Brain microvascular endothelial cell (primary cell): ENCODE data around the gene MOV10L1.
"Not testable (repeated sequence)": the region's sequence is repeated elsewhere in the genome, so short reads cannot be mapped to it uniquely, and the experiment has no call there.

Source experiments
- DNase-seq: peaks from one replicate; pipeline ENCODE4 v3.0.0-alpha.2; 2020
- H3K27ac ChIP-seq: fragments of 250-450 bp; sonication (Bioruptor Pico); 2 replicates; pipeline ENCODE4 v1.5.1; 2020; ENCODE audit warnings: mild to moderate bottlenecking, moderate library complexity
- H3K27me3 ChIP-seq: fragments of 250-450 bp; sonication (Bioruptor Pico); replicated peaks from 2 replicates; pipeline ENCODE4 v1.5.1; 2020; ENCODE audit warnings: mild to moderate bottlenecking
- H3K36me3 ChIP-seq: fragments of 250-450 bp; sonication (Bioruptor Pico); replicated peaks from 2 replicates; pipeline ENCODE4 v1.5.1; 2020; ENCODE audit warnings: mild to moderate bottlenecking
- H3K4me3 ChIP-seq: 2 replicates; pipeline ENCODE4 v1.5.1; 2011; ENCODE audit warnings: low read depth, mild to moderate bottlenecking, control low read depth, low read length, moderate library complexity
- CTCF ChIP-seq: IDR thresholded peaks from 2 replicates; pipeline ENCODE4 v1.5.1; 2011; ENCODE audit warnings: low read depth, mild to moderate bottlenecking, moderate library complexity, low read length, control low read depth, inconsistent platforms; ENCODE audit errors: missing control alignments
- in situ Hi-C: cut with HindIII; loops from 2 replicates; pipeline ENCODE4 v1.10.0; 2017; ENCODE audit warnings: low sequenced_read_pairs, low pct_ligation_motif_present

MOV10L1 gene

GRCh38 chr22:50084080-50084477 lies 5.7 kb upstream of the MOV10L1 start:
- no peak overlapping the region for H3K4me3 ChIP-seq

DNA sequence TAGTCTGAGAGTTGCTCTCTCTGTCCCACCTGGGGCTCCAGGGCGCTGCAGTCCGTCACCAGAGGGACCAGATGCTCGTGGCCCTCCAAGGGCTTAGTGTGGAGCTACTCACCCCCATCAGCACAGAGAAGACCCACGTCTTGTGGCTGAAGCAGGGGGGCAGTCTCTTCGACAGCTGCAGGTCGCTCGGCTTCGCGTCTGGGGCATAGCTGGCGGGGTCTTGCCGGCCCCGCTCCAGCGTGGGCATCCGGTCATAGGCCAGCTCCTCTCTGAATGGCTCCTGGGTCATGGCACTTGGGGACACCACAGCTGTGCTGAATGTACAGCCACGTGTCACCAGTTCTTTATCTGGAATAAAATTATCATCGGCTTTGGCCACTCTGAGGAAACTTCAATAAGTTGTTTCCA lies 5.2 kb upstream of the MOV10L1 start:
- TF ChIP-seq CTCF, result no peak
- no peak overlapping the region for H3K27ac ChIP-seq
- peaks cover 4% of the 10 kb centered on the region for H3K27me3 ChIP-seq
- no peak overlapping the region for H3K4me3 ChIP-seq
- no peak for DNase-seq
- in situ Hi-C loops, result no loop called here
- H3K36me3 ChIP-seq, result no peaks in the 10 kb centered on the region

More at GRCh38 chr22:50084080-50084477, 5.7 kb upstream of the MOV10L1 start:
- no peaks in the 10 kb centered on the region for H3K36me3 ChIP-seq
- in situ Hi-C loops, result no loop called here
- DNase-seq, result no peak
- no peak overlapping the region for H3K27ac ChIP-seq
- H3K27me3 ChIP-seq, result peaks cover 4% of the 10 kb centered on the region
- TF ChIP-seq CTCF, result no peak

- DNase-seq, result no peak
- H3K4me3 ChIP-seq, result no peak within 1 kb of the TSS
- no peak within 1 kb of the TSS for H3K27ac ChIP-seq
- H3K27me3 ChIP-seq, result peaks cover 4% of the 10 kb centered on the region
- H3K36me3 ChIP-seq, result no peaks in the 10 kb centered on the region
- in situ Hi-C loops, result no loop called here
- no peak for TF ChIP-seq CTCF
These were observed 4.4 kb upstream of the MOV10L1 start, which contains the start of gene MLC1 for GRCh38 chr22:50085211-50085972. TSS of gene MLC1 (minus strand) at chr22:50085426. CDS start at chr22:50084902, 524 bp downstream.

DNA sequence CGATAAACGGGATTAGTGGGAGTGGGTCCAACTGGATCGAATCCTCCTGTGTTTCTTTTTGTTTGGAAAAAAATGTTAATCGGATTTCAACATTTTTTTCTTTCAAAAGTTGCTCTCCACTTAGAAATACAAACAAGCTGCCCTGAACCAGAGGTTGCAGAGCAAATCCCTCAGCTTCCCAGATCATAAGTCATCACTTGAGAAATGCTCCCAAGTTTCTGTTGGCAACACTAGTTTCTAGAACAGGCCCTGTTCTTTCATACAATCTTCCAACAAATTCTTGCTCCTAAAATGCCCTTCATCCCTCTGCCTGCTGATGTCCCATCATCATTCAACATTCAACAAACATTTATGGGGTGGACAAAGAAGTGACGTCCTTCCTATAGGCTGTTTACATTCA lies 3.3 kb upstream of the MOV10L1 start:
- peak; percentile 6 for DNase-seq
- Histone ChIP-seq H3K36me3 (no peaks in the 10 kb centered on the region), H3K4me3 (no peak overlapping the region), H3K27ac (no peak overlapping the region), H3K27me3 (peaks cover 4% of the 10 kb centered on the region)
- no peak for TF ChIP-seq CTCF
- in situ Hi-C loops, result no loop called here

DNA sequence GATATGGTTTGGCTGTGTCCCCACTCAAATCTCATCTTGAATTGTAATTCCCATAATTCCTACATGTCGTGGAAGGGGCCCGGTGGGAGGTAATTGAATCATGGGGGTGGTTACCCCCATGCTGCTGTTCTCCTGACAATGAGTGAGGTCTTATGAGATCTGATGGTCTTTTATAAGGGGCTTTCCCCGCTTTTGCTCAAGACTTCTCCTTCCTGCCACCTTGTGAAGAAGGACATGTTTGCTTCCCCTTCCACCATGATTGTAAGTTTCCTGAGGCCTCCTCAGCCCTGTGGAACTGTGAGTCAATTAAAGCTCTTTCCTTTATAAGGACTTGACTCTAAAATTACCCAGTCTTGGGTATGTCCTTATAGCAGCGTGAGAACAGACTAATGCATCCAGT lies 2.8 kb upstream of the MOV10L1 start:
- H3K27ac ChIP-seq, H3K4me3 ChIP-seq, in situ Hi-C loops, H3K36me3 ChIP-seq, H3K27me3 ChIP-seq, DNase-seq: not testable (repeated sequence)

GRCh38 chr22:50087646-50088045 lies 2.2 kb upstream of the MOV10L1 start:
- Histone ChIP-seq H3K27ac (no peak overlapping the region), H3K36me3 (no peaks in the 10 kb centered on the region), H3K27me3 (peaks cover 4% of the 10 kb centered on the region), H3K4me3 (no peak overlapping the region)
- no peak for DNase-seq
- TF ChIP-seq CTCF, result no peak
- in situ Hi-C loops, result no loop called here
